ENCODE data around the gene TNS3. TPM values are rescaled to one million over a fixed set of nuclear protein-coding genes. Genes with fewer than 3 reads are reported as not detected.
A peak's percentile ranks its signal among the peaks of the same experiment; 100 is the strongest.

The TNS3 gene
- total RNA-seq, 3 donors from 2014 or later = 69.1 to 98.9 (median 69.9) TPM

DNA sequence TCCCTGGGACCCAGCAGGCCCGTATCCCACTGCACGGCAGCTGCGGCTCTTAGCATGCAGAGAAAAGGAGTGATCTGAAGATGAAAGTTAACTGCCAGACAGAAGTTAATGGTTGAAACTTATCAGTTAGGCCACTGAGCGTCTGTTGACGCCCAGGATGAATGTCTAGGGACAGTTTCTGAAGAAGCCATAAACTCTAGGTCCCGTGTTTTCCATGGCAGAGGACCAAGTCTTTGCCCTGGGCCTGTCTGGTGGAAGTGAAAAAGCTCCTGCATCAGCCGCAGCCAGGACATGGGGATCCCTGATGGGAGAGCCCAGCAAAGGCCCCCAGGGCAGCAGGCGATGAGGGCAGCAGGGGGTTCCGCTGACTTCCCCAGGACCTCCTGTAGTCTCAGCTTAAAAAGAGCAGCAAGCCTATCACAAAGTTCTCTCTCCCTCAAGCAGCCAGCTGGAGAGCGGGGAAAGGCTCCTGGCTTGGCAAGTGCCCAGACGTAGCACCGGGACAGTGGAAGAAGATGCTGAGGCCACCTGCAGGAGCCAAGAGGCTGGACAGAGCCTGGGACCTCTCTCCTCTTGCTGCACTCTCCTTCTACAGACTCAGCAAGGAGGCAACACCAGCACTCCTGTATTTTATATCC is 79.6 kb downstream of the TNS3 start:
- Histone ChIP-seq H3K36me3 (ENCODE audit: low read depth) (no peaks in the 10 kb centered on the region), H3K9me3 (no peaks in the 10 kb centered on the region), H3K4me1 (ENCODE audit: low read depth) (peaks cover 58% of the 10 kb centered on the region), H3K4me3 (no peak overlapping the region)
- DNase-seq (peak in 2 of 3 donors; percentile 71 to 88), ATAC-seq (peak; percentile 74)
- TF ChIP-seq, protein P1, sequence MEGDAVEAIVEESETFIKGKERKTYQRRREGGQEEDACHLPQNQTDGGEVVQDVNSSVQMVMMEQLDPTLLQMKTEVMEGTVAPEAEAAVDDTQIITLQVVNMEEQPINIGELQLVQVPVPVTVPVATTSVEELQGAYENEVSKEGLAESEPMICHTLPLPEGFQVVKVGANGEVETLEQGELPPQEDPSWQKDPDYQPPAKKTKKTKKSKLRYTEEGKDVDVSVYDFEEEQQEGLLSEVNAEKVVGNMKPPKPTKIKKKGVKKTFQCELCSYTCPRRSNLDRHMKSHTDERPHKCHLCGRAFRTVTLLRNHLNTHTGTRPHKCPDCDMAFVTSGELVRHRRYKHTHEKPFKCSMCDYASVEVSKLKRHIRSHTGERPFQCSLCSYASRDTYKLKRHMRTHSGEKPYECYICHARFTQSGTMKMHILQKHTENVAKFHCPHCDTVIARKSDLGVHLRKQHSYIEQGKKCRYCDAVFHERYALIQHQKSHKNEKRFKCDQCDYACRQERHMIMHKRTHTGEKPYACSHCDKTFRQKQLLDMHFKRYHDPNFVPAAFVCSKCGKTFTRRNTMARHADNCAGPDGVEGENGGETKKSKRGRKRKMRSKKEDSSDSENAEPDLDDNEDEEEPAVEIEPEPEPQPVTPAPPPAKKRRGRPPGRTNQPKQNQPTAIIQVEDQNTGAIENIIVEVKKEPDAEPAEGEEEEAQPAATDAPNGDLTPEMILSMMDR (IDR thresholded peaks at IDR 0.05) = no peak
- intact Hi-C loops (cut with DNase I, micrococcal nuclease) = no loop called here

DNA sequence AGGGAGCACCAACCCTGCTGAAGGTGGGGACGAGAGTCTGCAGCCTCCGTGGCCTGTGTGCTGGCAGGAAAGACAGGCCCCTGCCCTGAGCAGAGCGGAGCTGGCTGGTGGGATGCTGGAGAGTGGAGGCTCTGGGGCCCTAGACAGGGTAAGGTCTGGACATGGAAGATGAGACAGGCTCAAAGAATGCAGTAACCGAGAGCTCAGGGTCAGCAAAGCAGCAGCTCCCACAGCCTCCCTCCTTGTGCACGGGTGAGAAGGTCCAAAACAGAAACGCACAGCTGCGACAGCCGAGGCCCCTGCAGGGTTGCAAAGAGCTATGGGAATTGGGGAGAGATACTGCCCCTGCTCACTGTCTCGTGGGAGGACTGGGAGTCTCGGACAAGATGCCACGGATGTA is 80.5 kb downstream of the TNS3 start:
- TF ChIP-seq, protein P1 (IDR thresholded peaks at IDR 0.05) = no peak
- intact Hi-C loops (cut with DNase I, micrococcal nuclease) = no loop called here
- Histone ChIP-seq H3K9me3 (no peaks in the 10 kb centered on the region), H3K36me3 (ENCODE audit: low read depth) (no peaks in the 10 kb centered on the region), H3K4me3 (no peak overlapping the region), H3K4me1 (ENCODE audit: low read depth) (peaks cover 67% of the 10 kb centered on the region)
- DNase-seq = no peak
- no peak for ATAC-seq

DNA sequence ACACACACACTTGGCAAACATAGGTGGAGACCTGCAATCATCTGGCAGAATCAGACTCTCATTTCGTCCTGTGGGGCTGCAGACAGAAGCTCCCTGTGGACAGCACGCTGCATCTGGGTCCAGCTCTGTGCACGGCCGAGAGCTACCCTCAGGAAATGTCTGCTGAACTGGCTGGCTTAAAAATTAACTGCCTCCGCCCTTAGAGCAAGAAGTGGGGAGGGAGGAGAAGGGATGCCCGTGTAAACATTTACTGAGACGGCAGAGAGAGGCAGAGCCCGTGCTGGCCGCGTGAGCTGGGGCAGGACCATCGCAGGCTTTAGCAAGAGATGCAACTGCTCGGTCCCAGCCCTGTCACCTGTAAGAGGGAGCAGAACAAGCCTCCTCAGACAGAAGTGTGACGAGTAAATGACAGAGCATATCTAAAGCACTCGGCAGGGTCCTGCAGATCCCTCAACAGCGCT is 81.8 kb downstream of the TNS3 start:
- Histone ChIP-seq H3K4me1 (ENCODE audit: low read depth) (peaks cover 68% of the 10 kb centered on the region), H3K4me3 (no peak overlapping the region), H3K36me3 (ENCODE audit: low read depth) (no peaks in the 10 kb centered on the region), H3K9me3 (no peaks in the 10 kb centered on the region)
- TF ChIP-seq, protein P1 (IDR thresholded peaks at IDR 0.05) = no peak
- peak; percentile 66 for ATAC-seq
- DNase-seq = peak in 2 of 3 donors; percentile 65 to 71
- intact Hi-C loops (cut with DNase I, micrococcal nuclease) = no loop called here

DNA sequence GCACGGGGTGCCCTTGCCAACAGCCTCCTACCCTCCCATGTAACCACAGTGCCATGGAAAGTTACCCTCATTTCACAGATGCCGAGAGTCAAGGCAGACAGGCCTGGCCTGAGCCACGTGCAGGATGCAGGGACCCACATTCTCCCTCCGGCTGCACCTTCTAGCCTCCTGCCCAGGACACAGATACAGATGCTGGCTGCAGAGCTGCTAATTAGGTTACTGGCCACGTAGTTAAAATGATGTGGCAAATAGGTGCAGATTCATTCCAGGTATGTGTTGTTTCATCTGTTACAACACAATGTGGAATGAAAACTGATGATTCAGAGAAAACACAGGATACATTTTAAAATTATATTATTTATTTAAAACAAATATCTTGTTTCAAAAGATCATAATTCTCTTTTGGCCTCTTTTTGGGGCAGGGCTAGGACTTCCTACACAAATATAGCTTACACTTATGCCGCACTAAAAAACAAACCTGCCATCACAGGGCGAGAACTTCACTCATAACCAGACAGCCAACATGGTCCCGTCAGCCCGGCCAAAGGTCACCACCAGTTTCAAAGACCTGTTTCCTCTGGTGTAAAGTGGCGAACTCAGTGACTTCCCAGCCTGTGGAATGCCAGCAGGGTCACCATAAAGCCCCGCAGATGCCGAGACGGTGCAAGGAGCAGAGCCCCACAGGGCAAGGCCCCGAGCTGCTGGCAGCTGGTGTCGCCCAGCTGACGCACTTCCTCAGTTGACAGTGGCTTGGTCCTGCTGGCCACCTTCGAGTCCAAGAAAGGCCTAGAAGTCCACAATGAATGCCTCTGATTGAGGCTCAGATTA is 83.5 kb downstream of the TNS3 start:
- peak; percentile 77 to 80 (median 80) for DNase-seq
- H3K36me3 ChIP-seq (ENCODE audit: low read depth) = no peaks in the 10 kb centered on the region
- intact Hi-C loops (cut with DNase I, micrococcal nuclease) = no loop called here

DNA sequence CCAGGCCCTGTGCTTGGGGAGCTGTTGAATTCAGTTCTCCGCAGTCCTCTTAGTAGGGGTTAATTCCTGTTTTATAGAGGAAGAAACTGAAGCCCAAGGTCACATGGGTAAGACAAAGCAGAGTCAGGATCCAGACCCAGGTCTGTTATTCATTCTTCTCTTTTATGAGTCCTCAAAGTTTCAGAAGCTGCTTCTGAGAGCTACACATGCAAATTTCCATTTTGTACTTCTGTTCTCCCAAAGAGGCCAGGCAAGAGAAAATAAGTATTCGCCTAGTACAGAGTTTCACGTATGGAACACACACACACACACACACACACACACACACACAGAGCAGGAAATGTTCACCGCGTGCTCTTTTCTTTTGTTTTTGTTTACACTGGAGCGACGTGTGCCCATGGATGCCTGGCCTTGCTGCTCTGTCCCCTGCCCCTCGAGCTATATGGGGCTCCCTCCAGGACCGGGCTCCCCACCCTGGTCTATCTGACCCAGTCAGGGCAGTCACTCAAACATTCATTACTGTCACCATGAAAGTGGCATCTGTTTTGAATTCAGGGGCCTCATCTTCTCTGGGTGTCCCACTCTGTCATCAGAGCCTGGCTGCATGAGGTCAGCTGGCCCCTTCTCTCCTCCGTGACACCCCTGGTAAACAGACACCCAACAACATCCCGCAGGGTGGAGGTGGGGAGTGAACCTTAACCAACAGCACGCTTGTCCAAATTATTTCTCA is 84.4 kb downstream of the TNS3 start:
- TF ChIP-seq, protein P1 (IDR thresholded peaks at IDR 0.05) = no peak
- no peak overlapping the region for H3K4me3 ChIP-seq
- no peak for DNase-seq
- H3K9me3 ChIP-seq = no peaks in the 10 kb centered on the region
- peaks cover 68% of the 10 kb centered on the region for H3K4me1 ChIP-seq (ENCODE audit: low read depth)
- intact Hi-C loops (cut with DNase I, micrococcal nuclease) = no loop called here
- H3K36me3 ChIP-seq (ENCODE audit: low read depth) = no peaks in the 10 kb centered on the region
- ATAC-seq = peak; percentile 51

More for the DNA sequence above, 83.5 kb downstream of the TNS3 start:
- peak; percentile 55 for ATAC-seq
- Histone ChIP-seq H3K4me1 (ENCODE audit: low read depth) (peaks cover 76% of the 10 kb centered on the region), H3K4me3 (no peak overlapping the region), H3K9me3 (no peaks in the 10 kb centered on the region)
- TF ChIP-seq, protein P1 (IDR thresholded peaks at IDR 0.05) = no peak

Measured in mucosa of descending colon (tissue), 3 donors.